GM23338 (cell line): Measurements from ENCODE around the gene INPPL1. TPM values are rescaled to one million over a fixed set of nuclear protein-coding genes. Genes with fewer than 3 reads are reported as not detected.

Experiments used
- ATAC-seq: fragments of 200-7000 bp; cut with Tn5 transposase; 3 replicates; pipeline ENCODE4 v1.9.1; 2020
- DNase-seq: peaks from one replicate; pipeline ENCODE4 v3.0.0-alpha.2; 2015; ENCODE audit warnings: low spot score
- H2AFZ ChIP-seq: fragments of 200-600 bp; sonication (generic); 2 replicates; pipeline ENCODE4 v1.8.0; 2016; ENCODE audit warnings: antibody characterized with exemption, mild to moderate bottlenecking, moderate library complexity
- H3F3A ChIP-seq: fragments of 200-600 bp; sonication (generic); replicated peaks from 2 replicates; pipeline ENCODE4 v1.8.0; 2017; ENCODE audit warnings: antibody characterized with exemption, mixed run types, low read depth
- H3K27ac ChIP-seq: fragments of 200-600 bp; sonication (generic); 2 replicates; pipeline ENCODE4 v1.6.1; 2016; ENCODE audit warnings: low read depth
- H3K27me3 ChIP-seq: fragments of 200-600 bp; sonication (generic); 2 replicates; pipeline ENCODE4 v1.8.0; 2016; ENCODE audit warnings: mild to moderate bottlenecking, mixed run types, moderate library complexity; ENCODE audit not compliant: insufficient read depth
- H3K36me3 ChIP-seq: fragments of 200-600 bp; sonication (generic); 2 replicates; pipeline ENCODE4 v1.8.0; 2016; ENCODE audit warnings: mild to moderate bottlenecking; ENCODE audit not compliant: insufficient read depth
- H3K4me1 ChIP-seq: fragments of 200-600 bp; sonication (generic); 2 replicates; pipeline ENCODE4 v1.8.0; 2016; ENCODE audit warnings: mild to moderate bottlenecking, moderate library complexity; ENCODE audit not compliant: insufficient read depth
- H3K4me2 ChIP-seq: fragments of 200-600 bp; sonication (generic); 2 replicates; pipeline ENCODE4 v1.7.1; 2017; ENCODE audit warnings: mixed run types
- H3K4me3 ChIP-seq: fragments of 200-600 bp; sonication (generic); 2 replicates; pipeline ENCODE4 v1.6.1; 2016; ENCODE audit warnings: mixed run types
- H3K79me2 ChIP-seq: fragments of 200-600 bp; sonication (generic); replicated peaks from 2 replicates; pipeline ENCODE4 v1.8.0; 2017; ENCODE audit warnings: mild to moderate bottlenecking; ENCODE audit not compliant: insufficient read depth
- H3K9me2 ChIP-seq: fragments of 200-600 bp; sonication (generic); 2 replicates; pipeline ENCODE4 v1.8.0; 2017; ENCODE audit not compliant: insufficient read depth
- H4K20me1 ChIP-seq: fragments of 200-600 bp; sonication (generic); replicated peaks from 2 replicates; pipeline ENCODE4 v1.8.0; 2017; ENCODE audit warnings: mild to moderate bottlenecking; ENCODE audit not compliant: insufficient read depth
- H3K27ac Mint-ChIP-seq: 2 replicates; pipeline ENCODE4 v1.8.0; 2020; ENCODE audit warnings: inconsistent platforms, mild to moderate bottlenecking, moderate library complexity, mixed read lengths
- H3K27me3 Mint-ChIP-seq: 3 replicates; pipeline ENCODE4 v1.8.0; 2022; ENCODE audit warnings: low read depth, mild to moderate bottlenecking, moderate library complexity, mixed read lengths, inconsistent platforms; ENCODE audit not compliant: insufficient read depth, poor library complexity
- H3K36me3 Mint-ChIP-seq: 3 replicates; pipeline ENCODE4 v1.8.0; 2021; ENCODE audit warnings: low read depth, mild to moderate bottlenecking, inconsistent platforms, moderate library complexity, mixed read lengths
- H3K4me1 Mint-ChIP-seq: 3 replicates; pipeline ENCODE4 v1.8.0; 2020; ENCODE audit warnings: mild to moderate bottlenecking, inconsistent platforms, mixed read lengths
- H3K4me3 Mint-ChIP-seq: 3 replicates; pipeline ENCODE4 v1.8.0; 2021; ENCODE audit warnings: moderate library complexity, mild to moderate bottlenecking, inconsistent platforms, mixed read lengths
- H3K9me3 Mint-ChIP-seq: 3 replicates; pipeline ENCODE4 v1.8.0; 2020; ENCODE audit warnings: moderate library complexity, mild to moderate bottlenecking, inconsistent platforms, mixed read lengths
- CREB1 ChIP-seq: fragments of 250-450 bp; sonication (Bioruptor Pico); IDR thresholded peaks from 2 replicates; pipeline ENCODE4 v1.5.0; 2020; ENCODE audit warnings: low read depth, mild to moderate bottlenecking, moderate library complexity
- CTCF ChIP-seq, 2 experiments: fragments of 200-600 bp in 1 of 2; sonication (generic) in 1 of 2; conservative IDR thresholded peaks; 2 replicates each; pipeline versions ENCODE4 v1.5.1 to v1.6.1; 2016 to 2017; ENCODE audit warnings: antibody characterized with exemption in 2 of 2, low read depth in 2 of 2, mild to moderate bottlenecking in 2 of 2, moderate library complexity in 1 of 2
- EZH2 ChIP-seq: fragments of 200-600 bp; sonication (generic); IDR thresholded peaks from one replicate; pipeline ENCODE4 v1.8.0; 2017; ENCODE audit warnings: antibody characterized with exemption, mild to moderate bottlenecking, low read depth; ENCODE audit not compliant: unreplicated experiment
- EZH2phosphoT487 ChIP-seq: fragments of 200-600 bp; sonication (generic); IDR thresholded peaks from one replicate; pipeline ENCODE4 v1.8.1; 2018; ENCODE audit warnings: antibody characterized with exemption; ENCODE audit not compliant: unreplicated experiment
- POLR2AphosphoS5 ChIP-seq: IDR thresholded peaks from 2 replicates; pipeline ENCODE4 v1.6.1; 2016; ENCODE audit warnings: antibody characterized with exemption, low read depth
- REST ChIP-seq: IDR thresholded peaks from one replicate; pipeline ENCODE4 v1.6.1; 2018; ENCODE audit warnings: antibody characterized with exemption; ENCODE audit not compliant: unreplicated experiment
- STAT1 ChIP-seq: IDR thresholded peaks from one replicate; pipeline ENCODE4 v1.6.1; 2016; ENCODE audit warnings: antibody characterized with exemption; ENCODE audit not compliant: unreplicated experiment
- ZNF114 ChIP-seq: fragments of 250-450 bp; sonication (Bioruptor Pico); IDR thresholded peaks from 2 replicates; pipeline ENCODE4 v1.5.0; 2020; ENCODE audit warnings: mild to moderate bottlenecking, moderate library complexity
- polyA plus RNA-seq: library from polyadenylated mRNA; unstranded; fragments of >200 nt; fragmentation: Nextera tagmentation; extraction: Ambion mirVana; gene quantifications from 2 replicates; pipeline ENCODE4 v1.2.1, GENCODE V29; 2016
- total RNA-seq: library from RNA; depleted of rRNA; stranded (reverse); fragments of >200 nt; shearing (Covaris generic); gene quantifications from 2 replicates; pipeline ENCODE4 v1.2.3, GENCODE V29; 2014
- TF ChIP-seq, protein P1 (sequence below): fragments of 250-450 bp; sonication (Bioruptor Pico); IDR thresholded peaks from 2 replicates; pipeline ENCODE4 v1.5.0; 2020; ENCODE audit warnings: mild to moderate bottlenecking, moderate library complexity

The INPPL1 gene
- total and polyA plus RNA-seq, 2 experiments from 2014 or later, result 21.5 to 54.7 TPM

GRCh38 chr11:72209101-72209500, 15.5 kb upstream of the INPPL1 start:
- no peaks in the 10 kb centered on the region for H4K20me1 ChIP-seq
- no peak overlapping the region for H3K4me3 ChIP-seq
- DNase-seq (no peak), ATAC-seq (no peak)
- Mint-ChIP-seq H3K9me3 (no peaks in the 10 kb centered on the region; the same call in 2 of the 3 replicates), H3K27me3 (peaks cover 2% of the 10 kb centered on the region), H3K4me1 (no peaks in the 10 kb centered on the region), H3K36me3 (no peaks in the 10 kb centered on the region), H3K4me3 (no peak overlapping the region), H3K27ac (no peak overlapping the region)
- H3K79me2 ChIP-seq, result no peaks in the 10 kb centered on the region
- H3F3A ChIP-seq, result no peaks in the 10 kb centered on the region
- no peaks in the 10 kb centered on the region for H3K4me1 ChIP-seq
- H3K36me3 ChIP-seq, result no peaks in the 10 kb centered on the region
- H2AFZ ChIP-seq, result peak overlapping the region; percentile 25; the same call in 1 of the 2 replicates
- no peak for TF ChIP-seq CTCF (conservative IDR thresholded peaks at IDR 0.05; ENCODE audit: low read depth in 2 of 2)
- no peak for TF ChIP-seq EZH2
- TF ChIP-seq REST, result no peak
- no peak for TF ChIP-seq CREB1 (CRISPR knock-in tag)
- H3K27ac ChIP-seq, result no peak overlapping the region
- H3K9me2 ChIP-seq, result no peaks in the 10 kb centered on the region
- H3K27me3 ChIP-seq, result no peaks in the 10 kb centered on the region
- H3K4me2 ChIP-seq, result no peak overlapping the region

DNA sequence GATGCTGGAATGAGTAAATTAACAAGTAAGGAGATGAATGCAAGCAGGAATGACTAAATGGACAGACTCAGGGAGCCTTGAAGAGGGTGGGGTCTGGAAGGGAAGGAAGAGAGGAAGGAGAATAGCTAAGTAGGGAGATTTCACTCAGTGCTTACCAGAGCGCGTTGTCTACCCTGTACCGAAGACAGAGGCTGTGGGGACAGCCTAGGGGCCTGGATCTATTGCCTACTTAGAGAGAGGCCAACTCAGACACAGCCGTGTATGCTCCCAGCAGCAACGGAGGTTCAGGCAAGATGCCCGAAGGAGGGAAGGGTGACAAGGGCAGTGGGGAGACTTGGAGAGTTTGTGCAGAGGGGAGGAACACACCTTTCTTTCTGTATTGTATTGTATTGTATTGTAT, 7.9 kb upstream of the INPPL1 start, which contains the start of gene FOLR2:
FOLR2 (plus strand) TSS at position 157 of the 400 bp plus-strand sequence. CDS start 1,791 bp downstream, outside the sequence.
- Mint-ChIP-seq H3K36me3 (no peaks in the 10 kb centered on the region; the same call in 2 of the 3 replicates), H3K27me3 (peaks cover 14% of the 10 kb centered on the region), H3K27ac (no peak within 1 kb of the TSS), H3K4me3 (no peak within 1 kb of the TSS), H3K9me3 (no peaks in the 10 kb centered on the region), H3K4me1 (no peaks in the 10 kb centered on the region; the same call in 1 of the 3 replicates)
- no peaks in the 10 kb centered on the region for H3K9me2 ChIP-seq
- no peak within 1 kb of the TSS; the same call in 1 of the 2 replicates for H2AFZ ChIP-seq
- no peaks in the 10 kb centered on the region; the same call in 1 of the 2 replicates for H3K4me1 ChIP-seq
- DNase-seq, result no peak
- no peak within 1 kb of the TSS for H3K27ac ChIP-seq
- H3K4me2 ChIP-seq, result no peak within 1 kb of the TSS
- 0 out of 2 replicates have a peak, but pooled peaks cover under 1% of the 10 kb centered on the region for H3K27me3 ChIP-seq
- no peaks in the 10 kb centered on the region for H4K20me1 ChIP-seq
- no peaks in the 10 kb centered on the region for H3F3A ChIP-seq
- H3K79me2 ChIP-seq, result no peaks in the 10 kb centered on the region
- ATAC-seq, result no peak
- no peak within 1 kb of the TSS for H3K4me3 ChIP-seq
- H3K36me3 ChIP-seq, result no peaks in the 10 kb centered on the region
- TF ChIP-seq STAT1 (no peak), ZNF114 (CRISPR knock-in tag) (no peak), EZH2 (no peak), CREB1 (CRISPR knock-in tag) (no peak), POLR2AphosphoS5 (no peak), EZH2phosphoT487 (no peak)
- TF ChIP-seq, protein P1, sequence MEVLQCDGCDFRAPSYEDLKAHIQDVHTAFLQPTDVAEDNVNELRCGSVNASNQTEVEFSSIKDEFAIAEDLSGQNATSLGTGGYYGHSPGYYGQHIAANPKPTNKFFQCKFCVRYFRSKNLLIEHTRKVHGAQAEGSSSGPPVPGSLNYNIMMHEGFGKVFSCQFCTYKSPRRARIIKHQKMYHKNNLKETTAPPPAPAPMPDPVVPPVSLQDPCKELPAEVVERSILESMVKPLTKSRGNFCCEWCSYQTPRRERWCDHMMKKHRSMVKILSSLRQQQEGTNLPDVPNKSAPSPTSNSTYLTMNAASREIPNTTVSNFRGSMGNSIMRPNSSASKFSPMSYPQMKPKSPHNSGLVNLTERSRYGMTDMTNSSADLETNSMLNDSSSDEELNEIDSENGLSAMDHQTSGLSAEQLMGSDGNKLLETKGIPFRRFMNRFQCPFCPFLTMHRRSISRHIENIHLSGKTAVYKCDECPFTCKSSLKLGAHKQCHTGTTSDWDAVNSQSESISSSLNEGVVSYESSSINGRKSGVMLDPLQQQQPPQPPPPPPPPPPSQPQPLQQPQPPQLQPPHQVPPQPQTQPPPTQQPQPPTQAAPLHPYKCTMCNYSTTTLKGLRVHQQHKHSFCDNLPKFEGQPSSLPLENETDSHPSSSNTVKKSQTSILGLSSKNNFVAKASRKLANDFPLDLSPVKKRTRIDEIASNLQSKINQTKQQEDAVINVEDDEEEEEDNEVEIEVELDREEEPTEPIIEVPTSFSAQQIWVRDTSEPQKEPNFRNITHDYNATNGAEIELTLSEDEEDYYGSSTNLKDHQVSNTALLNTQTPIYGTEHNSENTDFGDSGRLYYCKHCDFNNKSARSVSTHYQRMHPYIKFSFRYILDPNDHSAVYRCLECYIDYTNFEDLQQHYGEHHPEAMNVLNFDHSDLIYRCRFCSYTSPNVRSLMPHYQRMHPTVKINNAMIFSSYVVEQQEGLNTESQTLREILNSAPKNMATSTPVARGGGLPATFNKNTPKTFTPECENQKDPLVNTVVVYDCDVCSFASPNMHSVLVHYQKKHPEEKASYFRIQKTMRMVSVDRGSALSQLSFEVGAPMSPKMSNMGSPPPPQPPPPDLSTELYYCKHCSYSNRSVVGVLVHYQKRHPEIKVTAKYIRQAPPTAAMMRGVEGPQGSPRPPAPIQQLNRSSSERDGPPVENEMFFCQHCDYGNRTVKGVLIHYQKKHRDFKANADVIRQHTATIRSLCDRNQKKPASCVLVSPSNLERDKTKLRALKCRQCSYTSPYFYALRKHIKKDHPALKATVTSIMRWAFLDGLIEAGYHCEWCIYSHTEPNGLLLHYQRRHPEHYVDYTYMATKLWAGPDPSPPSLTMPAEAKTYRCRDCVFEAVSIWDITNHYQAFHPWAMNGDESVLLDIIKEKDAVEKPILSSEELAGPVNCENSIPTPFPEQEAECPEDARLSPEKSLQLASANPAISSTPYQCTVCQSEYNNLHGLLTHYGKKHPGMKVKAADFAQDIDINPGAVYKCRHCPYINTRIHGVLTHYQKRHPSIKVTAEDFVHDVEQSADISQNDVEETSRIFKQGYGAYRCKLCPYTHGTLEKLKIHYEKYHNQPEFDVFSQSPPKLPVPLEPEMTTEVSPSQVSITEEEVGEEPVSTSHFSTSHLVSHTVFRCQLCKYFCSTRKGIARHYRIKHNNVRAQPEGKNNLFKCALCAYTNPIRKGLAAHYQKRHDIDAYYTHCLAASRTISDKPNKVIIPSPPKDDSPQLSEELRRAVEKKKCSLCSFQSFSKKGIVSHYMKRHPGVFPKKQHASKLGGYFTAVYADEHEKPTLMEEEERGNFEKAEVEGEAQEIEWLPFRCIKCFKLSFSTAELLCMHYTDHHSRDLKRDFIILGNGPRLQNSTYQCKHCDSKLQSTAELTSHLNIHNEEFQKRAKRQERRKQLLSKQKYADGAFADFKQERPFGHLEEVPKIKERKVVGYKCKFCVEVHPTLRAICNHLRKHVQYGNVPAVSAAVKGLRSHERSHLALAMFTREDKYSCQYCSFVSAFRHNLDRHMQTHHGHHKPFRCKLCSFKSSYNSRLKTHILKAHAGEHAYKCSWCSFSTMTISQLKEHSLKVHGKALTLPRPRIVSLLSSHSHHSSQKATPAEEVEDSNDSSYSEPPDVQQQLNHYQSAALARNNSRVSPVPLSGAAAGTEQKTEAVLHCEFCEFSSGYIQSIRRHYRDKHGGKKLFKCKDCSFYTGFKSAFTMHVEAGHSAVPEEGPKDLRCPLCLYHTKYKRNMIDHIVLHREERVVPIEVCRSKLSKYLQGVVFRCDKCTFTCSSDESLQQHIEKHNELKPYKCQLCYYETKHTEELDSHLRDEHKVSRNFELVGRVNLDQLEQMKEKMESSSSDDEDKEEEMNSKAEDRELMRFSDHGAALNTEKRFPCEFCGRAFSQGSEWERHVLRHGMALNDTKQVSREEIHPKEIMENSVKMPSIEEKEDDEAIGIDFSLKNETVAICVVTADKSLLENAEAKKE (CRISPR knock-in tag), result no peak
